GM10248 (cell line): ENCODE results near the gene SEC14L2.
A peak's percentile ranks its signal among the peaks of the same experiment; 100 is the strongest.

Experiments
- CTCF ChIA-PET: fragments of 300-600 bp; sonication (Branson Sonifier 250); formaldehyde crosslinking; extraction: SDS; loops from one replicate; lab custom pipeline; 2021; ENCODE audit warnings: antibody characterized with exemption; lab: Yijun Ruan, JAX
- POLR2A ChIA-PET: fragments of 350-650 bp; sonication (Branson Sonifier 250); formaldehyde crosslinking; extraction: SDS; loops from one replicate; lab custom pipeline; 2020; ENCODE audit warnings: antibody characterized with exemption; lab: Yijun Ruan, JAX
- DNase-seq: peaks from one replicate; pipeline ENCODE4 v3.0.0; 2012; ENCODE audit errors: extremely low spot score
- TF ChIP-seq, protein P1 (sequence below): IDR thresholded peaks from 2 replicates; pipeline ENCODE4 v1.5.1; 2012; ENCODE audit warnings: mild to moderate bottlenecking, low read depth; ENCODE audit errors: extremely low read depth, missing control alignments, control extremely low read depth

Gene SEC14L2

DNA sequence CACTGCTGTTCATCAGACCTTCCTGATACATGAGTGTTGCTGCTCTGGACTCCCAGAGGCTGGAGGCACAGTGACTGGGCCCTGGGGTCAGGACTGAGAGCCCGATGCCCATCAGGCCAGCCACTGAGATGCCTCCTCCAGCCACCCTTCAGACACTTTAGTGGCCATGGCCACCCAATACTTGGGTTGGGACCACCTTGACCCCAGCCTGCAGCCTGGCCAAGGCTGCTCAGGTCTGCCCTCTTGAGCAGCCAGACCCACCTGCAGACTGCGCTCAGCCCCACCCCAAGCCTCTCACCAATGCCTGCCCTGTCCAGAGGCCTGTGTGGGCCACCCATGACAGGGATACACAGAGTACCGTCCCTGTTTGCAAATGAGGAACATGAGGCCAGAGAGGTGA lies 13.8 kb upstream of the SEC14L2 start:
- ChIA-PET CTCF (interaction anchor here (0.8 to 14.0 kb wide), 4 partner anchors 8 to 97 kb away, joined by 3 to 307 read pairs (median 6); partner anchors contain the start of gene CASTOR1), POLR2A (interaction anchor here (1.2 kb wide), 1 partner anchor 31 kb away, joined by 5 read pairs; no protein-coding TSS in a partner anchor)
- TF ChIP-seq, protein P1, sequence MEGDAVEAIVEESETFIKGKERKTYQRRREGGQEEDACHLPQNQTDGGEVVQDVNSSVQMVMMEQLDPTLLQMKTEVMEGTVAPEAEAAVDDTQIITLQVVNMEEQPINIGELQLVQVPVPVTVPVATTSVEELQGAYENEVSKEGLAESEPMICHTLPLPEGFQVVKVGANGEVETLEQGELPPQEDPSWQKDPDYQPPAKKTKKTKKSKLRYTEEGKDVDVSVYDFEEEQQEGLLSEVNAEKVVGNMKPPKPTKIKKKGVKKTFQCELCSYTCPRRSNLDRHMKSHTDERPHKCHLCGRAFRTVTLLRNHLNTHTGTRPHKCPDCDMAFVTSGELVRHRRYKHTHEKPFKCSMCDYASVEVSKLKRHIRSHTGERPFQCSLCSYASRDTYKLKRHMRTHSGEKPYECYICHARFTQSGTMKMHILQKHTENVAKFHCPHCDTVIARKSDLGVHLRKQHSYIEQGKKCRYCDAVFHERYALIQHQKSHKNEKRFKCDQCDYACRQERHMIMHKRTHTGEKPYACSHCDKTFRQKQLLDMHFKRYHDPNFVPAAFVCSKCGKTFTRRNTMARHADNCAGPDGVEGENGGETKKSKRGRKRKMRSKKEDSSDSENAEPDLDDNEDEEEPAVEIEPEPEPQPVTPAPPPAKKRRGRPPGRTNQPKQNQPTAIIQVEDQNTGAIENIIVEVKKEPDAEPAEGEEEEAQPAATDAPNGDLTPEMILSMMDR, result no peak
- no peak for DNase-seq

DNA sequence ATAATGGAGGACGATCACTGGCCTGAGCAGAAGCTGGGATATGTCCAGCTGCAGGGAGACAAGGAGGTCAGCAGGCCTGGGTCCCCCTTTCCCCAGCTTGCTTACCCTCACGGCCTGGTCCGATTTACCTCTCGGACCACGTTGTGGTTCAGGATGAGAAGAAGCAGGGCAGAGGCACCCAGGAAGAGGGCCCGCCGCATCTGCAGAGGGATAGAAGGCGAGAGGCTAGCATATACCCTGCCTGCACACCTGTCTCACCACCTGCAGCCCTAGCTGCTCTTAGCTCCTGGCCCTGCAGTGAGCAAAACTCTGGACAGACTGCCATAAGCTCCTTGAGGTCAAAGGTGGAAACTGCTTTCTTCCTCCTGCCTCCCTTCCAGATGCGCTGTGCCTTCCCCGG lies 10.9 kb upstream of the SEC14L2 start:
- CTCF ChIA-PET, result interaction anchor here (0.8 to 14.0 kb wide), 7 partner anchors 12 to 123 kb away, joined by 3 to 307 read pairs (median 9); partner anchors contain the start of gene CASTOR1
- POLR2A ChIA-PET, result no interaction called here

DNA sequence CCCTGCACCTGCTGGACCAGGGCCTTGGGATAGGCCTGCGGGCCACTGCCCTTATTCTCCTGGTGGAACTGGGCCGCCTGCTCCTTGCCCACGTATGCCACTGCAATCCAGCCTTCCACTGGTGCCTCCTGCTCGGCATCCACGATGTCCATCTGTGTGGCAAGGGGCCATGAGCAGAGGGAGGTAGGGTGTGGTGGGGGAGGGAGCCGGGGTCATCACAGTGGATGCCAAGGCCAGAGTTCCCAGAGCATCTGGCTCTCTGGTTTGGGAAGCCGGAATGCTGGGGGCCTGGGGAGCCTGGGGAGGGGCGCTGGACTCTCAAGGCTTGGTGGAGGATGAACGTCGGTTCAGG lies 10.2 kb upstream of the SEC14L2 start:
- POLR2A ChIA-PET, result no interaction called here
- DNase-seq, result no peak
- TF ChIP-seq, protein P1, result no peak
- CTCF ChIA-PET, result interaction anchor here (0.8 to 14.0 kb wide), 14 partner anchors 8 to 123 kb away, joined by 3 to 307 read pairs (median 6); partner anchors contain the start of genes CASTOR1 and SEC14L2

More for the DNA sequence above, 10.9 kb upstream of the SEC14L2 start:
- no peak for DNase-seq
- TF ChIP-seq, protein P1, result no peak

DNA sequence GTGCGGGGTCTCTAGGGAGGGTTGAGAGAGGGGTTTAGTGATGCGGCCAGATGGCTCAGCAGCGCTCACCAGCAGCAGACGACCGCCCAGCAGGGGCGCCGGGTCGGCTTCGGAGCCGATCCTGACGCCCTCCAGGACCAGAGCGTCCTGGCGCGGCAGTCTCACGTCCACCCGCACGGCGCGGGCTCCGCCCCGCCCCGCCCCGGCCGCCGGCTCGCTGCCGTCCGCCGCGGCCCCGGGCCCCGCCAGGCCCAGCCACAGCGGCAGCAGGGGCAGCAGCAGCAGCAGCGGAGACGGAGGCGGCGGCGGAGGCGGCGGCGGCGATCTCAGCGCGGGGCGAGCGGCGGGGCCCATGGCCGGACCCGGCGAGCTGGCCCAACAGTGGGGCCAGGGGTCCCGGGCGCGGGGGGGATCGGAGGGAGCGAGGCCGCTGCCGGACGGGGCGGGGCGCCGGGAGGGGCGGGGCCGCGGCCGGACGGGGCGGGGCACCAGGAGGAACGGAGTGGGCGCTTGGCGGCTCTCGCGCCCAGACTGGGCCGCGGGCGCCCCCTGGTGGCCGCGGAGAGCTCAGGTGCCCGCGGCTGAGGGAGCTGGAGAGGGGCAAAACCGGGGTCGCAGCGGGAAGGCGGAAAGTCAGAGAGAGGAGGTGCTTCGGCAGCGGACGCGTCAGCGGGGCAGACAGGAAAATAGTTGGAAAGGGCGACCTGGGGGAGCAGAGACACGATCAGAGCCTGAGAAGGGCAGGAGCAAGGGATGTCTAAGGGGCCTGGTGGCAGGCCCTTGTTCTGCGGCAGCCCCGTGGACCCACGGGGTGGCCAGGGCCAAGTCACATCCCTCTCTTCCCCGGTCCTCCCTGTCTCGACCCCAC lies 9.6 kb upstream of the SEC14L2 start, which contains the start of gene RNF215:
RNF215 (minus strand) TSS at position 452 of the 868 bp plus-strand sequence; CDS start at position 354, 98 bp downstream.
- ChIA-PET CTCF (interaction anchor here (0.6 to 14.0 kb wide), 40 partner anchors 8 to 279 kb away, joined by 3 to 307 read pairs (median 4); partner anchors contain the start of genes CASTOR1, CCDC157, SEC14L2 and SF3A1), POLR2A (interaction anchor here (0.7 kb wide), 1 partner anchor 99 kb away, joined by 3 read pairs; no protein-coding TSS in a partner anchor)
- DNase-seq, result peak; percentile 96
- TF ChIP-seq, protein P1, result peak; percentile 93

DNA sequence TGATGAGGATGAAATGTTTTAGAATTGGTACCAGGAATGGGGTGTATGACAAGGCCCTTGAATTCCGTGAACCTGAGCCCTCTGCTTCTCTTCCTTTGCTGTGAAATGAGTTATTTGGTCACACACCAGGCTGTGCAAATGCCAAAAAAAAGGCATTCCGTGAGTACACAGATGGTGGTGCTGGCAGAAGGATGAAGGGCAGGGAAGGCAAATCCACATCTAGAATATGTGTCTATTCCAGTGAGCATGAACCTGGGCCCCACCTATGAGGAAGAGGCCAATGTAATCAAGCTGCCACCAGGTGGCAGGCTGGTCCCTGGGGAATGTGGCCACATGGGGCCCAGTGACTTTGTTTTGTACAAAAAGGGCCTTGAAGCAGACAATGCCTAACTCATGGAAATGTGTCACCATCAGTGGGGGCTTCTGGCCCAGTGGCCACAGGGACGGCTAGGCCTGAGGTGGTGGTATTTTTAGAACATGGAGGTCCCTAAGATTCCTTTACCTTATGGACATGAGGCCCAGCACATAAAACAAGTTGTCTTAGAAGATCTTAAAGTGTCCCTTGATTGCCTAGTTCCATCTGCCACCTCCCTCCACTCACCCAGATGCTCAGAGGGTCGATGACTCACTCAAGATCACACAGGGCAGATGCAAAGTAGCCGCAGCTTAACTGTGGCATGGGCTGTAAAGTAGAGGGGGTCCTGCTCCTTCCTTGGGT lies 5.7 kb upstream of the SEC14L2 start:
- POLR2A ChIA-PET, result no interaction called here
- peak; percentile 84 for DNase-seq
- CTCF ChIA-PET, result interaction anchor here (0.9 to 14.0 kb wide), 30 partner anchors 8 to 364 kb away, joined by 3 to 307 read pairs (median 4); partner anchors contain the start of genes CASTOR1 and MTFP1
- TF ChIP-seq, protein P1, result peak; percentile 93
